Inferior parietal cortex (tissue), 1 donor: ENCODE results near the gene PRODH.
"Not testable (repeated sequence)": the region's sequence is repeated elsewhere in the genome, so short reads cannot be mapped to it uniquely, and the experiment has no call there.

ENCODE experiments used
- DNase-seq: peaks from one replicate; pipeline ENCODE4 v3.0.0-alpha.2; 2016; ENCODE audit errors: extremely low spot score

Gene PRODH

DNA sequence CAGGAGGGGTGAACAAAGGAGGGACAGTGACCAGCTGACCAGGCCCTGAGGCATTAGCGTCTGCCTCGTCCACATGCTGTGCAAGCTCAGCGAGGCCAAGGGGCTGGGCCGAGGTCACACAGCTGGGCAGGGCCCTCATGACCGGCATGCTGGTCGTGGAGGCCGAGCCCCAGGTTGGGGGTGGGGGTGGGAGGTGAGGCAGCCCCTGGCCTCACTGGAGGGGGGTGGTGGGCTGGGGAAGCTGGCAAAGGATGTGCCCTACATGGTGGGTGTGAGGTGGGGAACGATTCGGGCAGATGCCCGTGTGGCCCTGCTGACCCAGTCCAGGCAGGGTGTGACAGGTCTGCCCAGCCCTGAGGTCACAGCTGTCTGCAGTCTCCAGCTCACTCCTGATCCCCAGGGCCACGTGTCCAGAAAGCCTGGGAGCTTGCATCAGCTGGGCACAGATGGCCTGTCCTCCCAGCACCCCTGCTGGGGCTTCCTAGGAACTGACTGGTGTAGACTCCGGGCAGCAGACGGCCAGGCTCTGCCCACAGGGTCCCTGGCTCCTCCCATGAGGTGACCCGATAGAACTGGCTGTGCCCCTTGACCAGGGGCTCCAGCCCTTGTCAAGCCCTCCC lies 31.4 kb upstream of the PRODH start:
- DNase-seq: not testable (repeated sequence)

DNA sequence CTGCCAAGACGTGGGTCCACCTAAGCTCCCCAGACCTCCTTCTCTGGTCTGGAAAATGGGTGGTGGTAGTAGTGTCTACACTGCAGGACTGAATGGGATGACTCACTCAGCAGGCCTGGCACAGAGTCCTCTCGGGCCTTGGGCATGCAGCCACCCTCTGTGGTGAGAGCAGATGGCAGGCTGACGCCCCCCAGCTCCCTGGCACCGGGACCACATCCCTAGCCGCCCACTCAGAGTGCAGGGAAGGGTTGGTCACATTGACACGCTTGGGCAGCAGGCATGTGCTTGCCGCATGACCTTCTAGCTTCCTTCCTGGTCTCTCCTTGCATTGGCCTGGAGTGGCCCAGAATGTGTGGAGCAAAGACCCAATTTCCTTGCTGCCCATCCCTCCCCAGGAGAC lies 30.7 kb upstream of the PRODH start:
- DNase-seq: no peak

DNA sequence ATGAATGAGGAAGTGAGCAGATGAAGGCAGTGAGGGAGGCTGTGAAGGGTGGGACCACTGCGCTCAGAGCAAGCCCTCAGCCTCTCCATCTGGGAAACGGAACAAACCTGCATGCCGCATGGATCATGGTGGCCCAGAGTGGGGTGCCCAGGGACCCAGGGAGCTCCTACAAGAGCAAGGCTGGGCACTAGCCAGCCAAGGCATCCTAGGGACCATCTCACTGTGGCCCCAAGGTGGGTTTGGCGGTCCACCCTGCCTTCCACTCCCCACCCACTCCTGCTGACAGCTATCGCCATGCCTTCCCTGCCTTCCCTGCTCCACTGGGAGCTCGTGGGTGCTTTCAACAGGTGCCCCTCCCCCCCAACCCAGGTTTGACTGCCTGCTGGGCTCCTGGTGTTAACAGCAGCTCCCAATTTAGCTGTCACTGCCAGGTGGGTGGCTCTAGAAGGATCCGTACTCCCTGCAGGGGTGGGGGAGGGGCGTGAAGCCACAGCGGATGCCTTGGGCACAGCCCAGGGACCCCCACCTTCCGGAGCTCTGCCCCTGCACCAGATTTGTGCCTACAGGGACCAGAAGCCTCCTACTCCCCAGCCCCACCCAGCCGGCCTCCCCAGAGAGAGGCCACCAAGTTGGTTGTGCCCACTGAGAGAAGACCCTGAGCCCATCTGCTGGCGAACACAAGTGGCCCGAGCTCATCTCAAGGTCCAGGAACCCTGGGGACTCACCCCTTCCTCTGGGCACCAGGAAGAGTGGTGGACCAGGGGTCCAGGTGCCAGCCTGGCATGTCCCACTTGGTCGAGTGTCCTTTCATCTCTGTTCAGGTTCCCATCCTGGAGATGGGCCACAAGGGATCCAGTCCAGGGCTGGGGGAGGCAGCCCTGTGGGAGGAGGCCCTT lies 29.7 kb upstream of the PRODH start:
- no peak for DNase-seq

DNA sequence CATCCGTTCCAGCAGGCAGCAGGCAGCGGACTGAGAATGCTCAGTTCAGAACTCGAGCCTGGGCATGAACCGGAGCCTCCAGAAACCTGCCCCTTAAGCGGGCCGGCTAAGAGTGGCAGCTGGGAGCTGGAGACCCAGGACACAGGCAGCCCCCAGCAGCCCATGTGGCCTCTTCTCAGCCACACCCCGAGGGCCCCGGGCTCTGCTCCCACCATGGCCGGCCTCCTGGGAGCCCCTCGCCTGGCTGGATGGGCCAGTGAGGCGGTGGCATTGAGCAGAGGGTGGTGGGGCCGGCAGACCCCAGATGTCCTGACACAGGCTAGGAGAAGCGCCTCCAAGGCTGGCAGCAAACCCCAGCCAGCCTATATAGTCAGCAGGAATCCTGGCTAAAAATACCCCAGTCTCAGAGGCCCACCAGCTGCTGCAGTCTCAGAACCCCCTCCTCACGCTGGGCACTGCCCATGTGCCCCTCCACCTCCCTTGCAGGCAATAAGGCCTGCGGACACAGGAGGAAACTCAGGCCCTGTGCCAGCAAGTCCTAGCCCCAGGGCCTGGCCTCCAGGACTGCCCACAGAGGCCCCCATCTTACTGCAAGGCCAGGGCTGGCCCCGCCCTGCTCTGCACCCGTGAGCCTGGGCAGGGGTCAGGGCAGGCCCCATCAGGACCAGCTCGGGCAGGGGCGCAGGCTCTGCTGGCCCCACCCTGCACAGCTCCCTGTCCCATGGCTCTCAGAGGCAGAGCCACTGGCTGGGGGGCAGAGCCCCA lies 28.6 kb upstream of the PRODH start:
- not testable (repeated sequence) for DNase-seq

DNA sequence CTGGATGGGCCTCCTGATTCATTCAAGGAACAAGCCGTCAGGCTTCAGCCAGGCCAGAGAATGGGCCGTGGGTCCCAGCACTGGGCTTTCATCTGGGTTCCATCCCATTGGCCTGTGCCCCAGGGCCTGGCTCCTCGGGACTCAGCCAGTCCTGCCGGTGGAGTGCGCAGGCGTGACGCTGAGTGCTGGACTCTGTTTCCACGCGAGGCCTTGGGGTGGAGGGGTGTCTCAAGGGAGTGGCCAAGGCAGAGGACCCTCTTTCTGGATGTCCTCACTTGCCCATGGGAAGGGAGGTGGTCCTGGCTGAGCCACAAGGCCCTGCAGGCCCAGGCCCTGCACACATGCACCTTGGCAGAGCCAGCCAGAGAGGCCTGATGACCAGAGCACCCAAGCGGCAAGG lies 28.0 kb upstream of the PRODH start:
- DNase-seq: not testable (repeated sequence)

DNA sequence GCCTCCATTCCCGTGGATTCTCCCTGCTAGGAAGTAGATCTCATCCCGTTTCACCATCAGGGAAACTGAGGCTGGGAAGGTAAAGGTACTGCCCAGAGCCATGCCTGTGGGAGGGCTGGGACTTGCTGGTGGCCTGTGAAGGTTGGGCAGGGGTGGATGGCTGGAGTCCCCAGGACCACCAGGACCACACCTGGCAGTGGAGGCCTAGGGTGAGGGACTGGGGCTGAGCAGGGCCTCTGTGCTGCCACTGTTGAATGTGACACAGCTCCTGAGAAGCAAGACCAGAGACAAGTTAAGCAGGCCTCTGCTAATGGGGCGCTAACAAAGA lies 26.2 kb upstream of the PRODH start:
- DNase-seq: no peak

DNA sequence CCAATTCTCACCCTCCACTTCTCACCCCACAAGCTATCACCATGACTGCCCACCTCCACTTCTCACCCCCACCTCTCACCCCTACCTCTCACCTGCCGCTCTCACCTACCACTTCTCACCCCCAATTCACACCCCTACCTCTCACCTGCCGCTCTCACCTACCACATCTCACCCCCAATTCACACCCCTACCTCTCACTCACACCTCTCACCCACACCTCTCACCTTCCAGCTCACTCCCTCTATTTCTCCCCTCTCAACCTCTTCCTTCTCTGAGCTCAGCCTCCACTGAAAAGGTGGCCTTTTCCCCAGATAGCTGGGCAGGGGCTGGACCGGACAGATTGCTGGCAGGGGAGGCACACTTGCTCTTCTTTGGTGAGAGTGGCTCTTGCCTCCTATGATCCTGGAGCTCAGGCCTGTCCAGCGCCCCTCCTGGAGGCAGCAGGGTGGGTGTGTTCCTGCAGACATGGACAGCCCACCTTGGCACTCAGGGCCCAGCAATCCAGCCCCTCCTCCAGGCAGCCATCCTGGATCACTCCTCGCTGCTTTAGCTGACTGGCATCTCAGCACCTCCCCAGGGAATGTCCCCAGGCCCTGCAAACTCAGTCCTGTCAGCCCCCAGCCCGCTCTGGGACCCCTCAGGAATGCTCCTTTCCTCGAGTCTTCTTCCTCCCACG lies 25.7 kb upstream of the PRODH start:
- DNase-seq: not testable (repeated sequence)

DNA sequence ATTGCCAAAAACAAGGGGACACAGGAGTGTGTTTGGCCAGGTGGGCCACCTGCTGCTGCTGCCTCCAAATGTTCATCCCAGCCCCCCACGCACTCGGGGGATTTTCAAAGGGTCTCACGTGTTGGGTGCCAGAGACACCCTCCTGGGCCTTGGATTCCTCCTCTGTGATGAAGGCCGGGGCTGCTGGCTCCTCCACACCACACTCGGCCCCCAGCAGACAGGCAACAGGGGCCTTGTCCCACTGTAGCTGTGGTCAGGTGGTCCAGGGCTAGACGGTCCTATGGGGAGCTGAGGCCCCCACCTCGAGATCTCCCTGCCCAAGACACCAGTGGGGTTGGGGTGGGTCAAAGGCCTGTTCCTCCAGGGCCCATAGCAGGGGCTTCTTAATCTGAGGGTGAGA lies 25.1 kb upstream of the PRODH start:
- DNase-seq: not testable (repeated sequence)

DNA sequence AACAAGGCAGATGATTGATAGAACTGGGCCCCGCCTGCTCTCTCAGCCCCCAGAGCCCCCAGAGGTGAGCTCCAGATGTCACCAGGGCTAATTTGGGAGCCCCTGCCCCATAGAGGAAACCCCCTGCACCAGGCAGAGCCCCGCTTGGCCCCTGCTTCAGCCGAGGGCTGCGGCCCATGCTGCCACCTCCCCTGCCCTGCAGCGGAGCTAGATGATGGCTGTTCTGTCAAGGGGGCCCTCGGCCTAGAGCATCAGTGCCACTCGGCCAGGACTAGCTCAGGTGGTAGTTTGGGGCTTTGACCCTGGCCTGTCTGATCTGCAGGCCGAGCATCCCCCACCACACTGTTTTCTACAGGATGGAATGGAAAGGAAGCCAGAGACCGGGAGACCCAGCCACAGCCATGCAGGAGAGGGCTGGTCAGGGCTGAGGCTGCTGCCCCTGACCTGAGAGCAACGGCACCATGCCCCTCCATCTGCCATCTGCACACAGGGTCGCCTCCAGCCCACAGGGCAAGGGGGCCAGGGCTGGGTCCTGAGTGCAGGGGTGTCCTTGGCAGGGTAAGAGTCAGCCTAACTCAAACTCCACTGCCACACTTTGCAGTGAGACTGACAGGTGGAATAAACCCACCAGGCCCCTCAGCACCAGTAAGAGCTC lies 24.2 kb upstream of the PRODH start:
- DNase-seq: not testable (repeated sequence)

DNA sequence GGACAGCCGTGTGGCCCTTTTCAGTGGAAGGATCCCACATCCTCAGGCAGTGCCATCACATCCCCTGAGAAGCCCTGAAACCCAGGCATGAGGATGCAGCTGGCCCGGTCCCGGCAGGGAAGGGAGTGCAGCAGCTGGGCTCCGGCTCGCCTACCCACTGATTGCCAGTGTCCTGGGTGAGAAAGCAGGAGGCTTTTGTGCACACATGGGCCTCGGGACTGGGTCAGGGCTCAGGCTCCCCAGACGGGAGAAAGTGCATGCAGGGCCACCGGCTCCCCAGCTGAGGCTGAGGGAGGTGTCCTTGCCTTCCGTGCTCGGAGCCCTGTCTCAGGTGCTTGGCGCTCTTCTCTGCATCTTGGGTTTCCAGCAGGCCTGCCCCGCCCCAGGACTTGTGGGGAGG lies 23.6 kb upstream of the PRODH start:
- DNase-seq: not testable (repeated sequence)

DNA sequence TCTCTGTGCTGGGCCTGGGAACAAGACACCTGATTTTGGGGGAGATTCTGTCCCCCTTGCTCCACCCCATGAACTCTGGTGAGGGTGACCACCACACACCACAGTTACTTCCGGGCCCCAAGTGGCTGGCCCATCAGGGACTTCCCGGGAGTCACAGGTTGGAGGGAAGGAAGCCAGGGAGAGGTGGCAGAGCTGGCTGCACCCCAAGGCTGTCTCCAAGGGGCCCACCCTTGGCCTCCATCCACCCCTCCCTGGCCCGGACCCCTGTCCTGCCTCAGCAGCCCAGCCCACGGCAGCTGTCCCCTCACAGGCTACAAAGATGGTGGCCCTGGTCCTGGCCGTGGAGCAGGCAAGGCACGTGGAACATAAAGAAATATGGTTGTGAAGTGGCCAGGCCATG lies 23.2 kb upstream of the PRODH start:
- not testable (repeated sequence) for DNase-seq

DNA sequence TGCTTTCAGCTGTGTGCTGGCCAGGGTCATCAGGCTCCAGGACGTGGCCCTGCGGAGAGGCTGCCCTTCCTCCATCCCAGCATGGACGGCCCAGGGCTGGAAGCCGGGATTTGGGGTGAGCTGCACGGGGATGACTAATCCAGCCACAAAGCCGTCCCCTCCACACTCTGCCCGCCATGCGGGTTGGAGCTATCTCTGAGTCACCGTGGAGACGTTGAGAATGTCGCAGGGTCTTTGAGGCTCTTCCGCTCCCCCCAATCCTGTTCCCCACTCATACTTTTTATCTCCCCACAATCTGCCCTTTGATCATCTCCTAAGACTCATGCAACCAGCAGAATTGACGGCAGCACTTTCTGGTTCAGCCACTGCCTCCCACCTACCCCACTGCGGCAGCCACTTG lies 22.6 kb upstream of the PRODH start:
- DNase-seq: not testable (repeated sequence)

DNA sequence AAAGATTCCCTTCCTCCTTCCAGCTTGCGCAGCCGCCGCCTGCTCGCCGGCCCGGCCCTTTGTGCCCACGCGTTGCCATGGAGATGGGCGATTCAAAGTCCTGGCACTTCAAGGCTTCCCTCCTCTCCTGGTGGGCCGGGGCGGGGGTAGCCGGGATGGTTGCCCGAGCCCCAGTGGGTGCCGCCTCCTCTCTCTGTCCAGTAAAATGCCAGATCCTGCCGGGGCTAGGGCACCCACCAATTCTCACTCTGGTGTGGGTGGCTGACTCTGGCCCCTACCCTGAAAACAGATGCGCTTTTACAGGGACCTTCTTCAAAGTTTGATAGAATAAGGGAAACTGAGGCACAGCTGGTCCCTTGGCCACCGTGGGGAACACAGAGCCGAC lies 22.2 kb upstream of the PRODH start:
- DNase-seq: not testable (repeated sequence)

DNA sequence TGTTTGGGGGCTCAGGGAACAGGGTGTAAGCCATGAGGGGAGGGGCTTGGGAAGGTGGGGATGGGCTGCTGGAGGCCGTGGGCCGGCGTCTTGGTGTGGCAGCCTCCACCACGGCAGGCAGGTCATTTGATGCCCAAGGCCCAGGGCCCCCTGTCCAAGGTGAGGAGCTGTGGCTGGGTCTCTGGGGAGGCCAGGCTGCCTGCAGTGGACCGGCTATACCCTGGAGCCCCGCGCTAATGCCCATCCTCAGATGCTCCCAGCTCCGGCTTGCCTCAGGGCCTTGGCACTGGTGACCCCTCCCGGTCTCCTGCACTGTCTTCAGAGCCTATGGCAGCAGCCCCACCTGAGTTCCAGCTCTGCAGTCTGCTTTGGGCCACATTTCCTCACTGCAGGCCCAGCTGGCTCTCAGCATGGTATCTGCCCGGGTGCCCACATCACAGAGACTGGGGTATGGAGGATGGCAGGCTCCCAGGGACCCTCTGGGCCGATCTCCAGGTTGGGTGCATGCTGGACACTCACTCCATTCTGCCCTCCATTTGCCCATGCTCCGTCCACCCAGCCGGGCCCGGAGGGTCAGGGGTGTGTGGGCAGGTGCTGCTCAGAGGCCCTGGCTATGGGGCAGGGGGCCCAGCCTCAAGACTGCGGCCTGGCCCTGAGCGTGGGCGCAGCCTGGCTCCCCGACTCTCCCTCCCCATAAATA lies 21.7 kb upstream of the PRODH start:
- not testable (repeated sequence) for DNase-seq

DNA sequence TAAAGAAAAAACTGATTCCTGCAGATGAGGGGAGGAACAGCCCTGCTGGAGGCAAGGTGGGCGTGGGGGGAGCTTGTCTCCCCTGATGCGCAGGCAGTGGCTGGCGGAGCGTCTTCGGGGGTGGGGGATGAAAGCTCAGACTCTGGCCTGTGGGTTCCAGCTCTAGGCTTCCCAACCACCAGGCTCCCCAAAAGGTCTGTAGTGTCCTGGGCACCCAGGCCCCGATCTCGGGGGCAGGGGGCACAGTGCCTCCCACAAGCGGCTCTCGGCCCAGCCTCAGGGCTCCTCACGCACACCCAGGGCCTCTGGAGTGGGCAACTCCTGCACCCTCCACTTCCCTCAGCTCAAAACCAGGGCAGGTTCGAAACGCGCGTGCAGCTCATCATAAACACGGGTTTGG lies 20.9 kb upstream of the PRODH start:
- DNase-seq: not testable (repeated sequence)

DNA sequence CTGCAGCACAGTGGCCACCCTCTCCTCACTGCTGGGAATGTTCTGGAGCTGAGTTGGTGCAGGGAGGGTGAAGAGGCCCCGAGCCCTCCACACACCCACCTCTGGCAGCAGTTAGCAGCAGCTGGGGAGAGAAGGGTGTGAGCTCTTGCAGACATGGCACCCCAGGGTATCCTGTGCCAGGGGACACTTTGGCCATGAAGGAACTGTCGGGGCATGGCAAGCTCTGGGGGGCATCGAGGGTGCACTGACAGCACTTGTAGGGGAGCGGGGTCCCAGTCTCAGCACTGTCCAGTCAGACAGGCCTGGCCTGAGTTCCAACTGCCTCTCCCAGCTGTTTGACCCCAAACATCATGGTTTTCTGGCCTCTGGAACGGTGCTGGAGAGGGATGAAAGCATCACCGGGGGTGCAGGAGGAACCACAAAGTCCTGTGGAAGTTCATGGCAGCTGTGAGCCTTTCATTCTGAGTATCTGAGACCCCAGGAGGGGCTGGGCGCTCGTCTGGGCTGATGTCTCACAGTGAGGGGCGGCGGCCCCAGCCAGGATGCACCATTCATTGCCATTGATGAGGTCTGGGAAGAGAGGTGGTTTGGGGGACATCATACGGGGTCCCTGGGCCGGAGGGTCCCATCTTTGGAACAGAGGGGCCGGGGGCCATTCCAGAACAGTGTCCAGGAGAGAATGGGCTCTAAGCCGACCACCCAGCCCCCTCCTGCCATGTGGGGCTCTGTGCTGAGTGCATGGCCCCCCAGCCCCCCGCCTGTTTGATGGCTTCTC lies 20.2 kb upstream of the PRODH start:
- DNase-seq: not testable (repeated sequence)

DNA sequence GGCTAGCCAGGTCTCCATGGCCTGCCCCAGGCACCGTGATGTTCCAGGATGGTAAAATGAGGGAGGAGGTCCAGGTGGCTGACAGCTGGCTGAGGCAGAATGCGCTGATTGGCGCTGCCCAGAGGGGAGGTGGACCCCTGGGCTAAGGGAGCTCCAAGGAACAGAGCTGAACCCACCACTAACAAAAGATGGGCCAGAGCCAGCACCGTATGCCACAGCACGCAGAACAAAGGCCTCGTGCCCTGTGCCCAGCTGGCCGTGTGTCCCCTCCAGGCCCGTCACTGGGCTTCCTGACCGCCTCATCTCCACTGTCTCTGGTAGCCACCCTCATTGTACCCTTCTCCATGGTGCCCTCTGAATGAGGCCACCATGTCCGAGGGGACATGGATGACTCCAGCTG lies 19.6 kb upstream of the PRODH start:
- no peak for DNase-seq

DNA sequence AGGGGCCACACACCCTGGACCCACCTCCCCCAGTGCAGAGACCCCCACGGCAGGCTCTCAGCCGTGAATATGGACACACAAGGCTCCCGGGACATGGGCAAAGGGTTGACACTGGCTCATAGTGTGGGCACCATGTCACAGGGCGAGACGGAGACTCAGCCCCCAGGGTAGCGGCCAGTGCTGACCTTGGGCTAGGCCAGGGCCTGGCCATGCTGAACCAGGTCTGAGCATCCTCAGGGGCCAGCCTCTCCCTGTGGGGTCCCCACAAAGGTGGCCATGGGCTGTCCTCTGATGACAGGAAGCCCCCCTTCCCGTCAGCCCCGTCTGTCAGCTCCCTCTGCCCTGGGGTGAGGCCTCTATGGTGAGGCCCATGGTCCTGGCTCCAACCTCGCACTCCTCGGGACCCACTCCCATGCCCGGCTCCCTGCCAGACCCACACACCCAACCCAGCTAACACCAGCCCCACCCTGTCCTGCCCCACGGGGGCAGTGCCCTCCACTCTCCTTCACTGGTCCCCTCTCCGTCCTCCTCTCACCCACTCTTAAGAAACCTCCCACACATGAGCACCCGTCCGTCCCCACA lies 19.0 kb upstream of the PRODH start:
- DNase-seq: no peak

DNA sequence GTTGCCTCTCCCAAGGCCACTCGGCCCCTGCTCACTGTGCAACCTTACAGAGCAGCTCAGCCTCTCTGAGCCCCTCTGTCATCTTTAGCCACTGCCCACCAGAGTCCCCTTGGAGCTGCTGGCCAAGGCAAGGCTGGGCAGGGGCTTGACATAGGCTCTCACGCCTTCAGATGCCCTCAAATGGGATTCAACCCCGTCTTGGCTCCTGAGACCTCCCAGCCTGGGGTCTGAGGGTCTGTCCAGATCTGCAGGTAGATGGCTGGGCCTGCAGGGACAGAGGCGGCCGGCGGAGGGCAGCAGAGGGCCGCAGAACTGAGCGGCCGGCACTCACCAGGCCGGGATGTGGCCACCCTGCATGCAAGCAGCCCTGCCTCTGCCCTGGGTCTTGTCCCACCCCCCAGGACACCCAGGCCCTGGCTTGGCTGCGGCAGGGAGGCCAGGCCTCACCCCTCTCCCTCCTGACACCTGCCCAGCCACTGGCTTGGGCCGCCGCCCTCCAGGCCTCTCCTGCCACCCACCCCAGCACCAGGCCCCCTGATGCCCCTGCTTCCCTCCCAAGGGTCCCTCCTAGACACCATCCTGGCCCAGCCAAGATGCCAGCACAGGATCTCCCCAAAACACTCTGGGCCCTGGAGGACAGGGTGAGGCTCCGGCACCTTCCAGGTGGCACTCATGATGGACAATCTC lies 18.4 kb upstream of the PRODH start:
- peak; percentile 58 for DNase-seq
